HG03097 (cell line): ENCODE data around the gene MIA.
"Not testable (repeated sequence)": the region's sequence is repeated elsewhere in the genome, so short reads cannot be mapped to it uniquely, and the experiment has no call there.

Experiments
- ATAC-seq: cut with Tn5 transposase; IDR thresholded peaks from one replicate; pipeline ENCODE4 v1.9.1; 2021; ENCODE audit not compliant: unreplicated experiment, low FRiP score

MIA gene

GRCh38 chr19:40774916-40775631 lies at the start of gene MIA:
TSS of gene MIA (plus strand) at chr19:40775521. CDS start at chr19:40775543, 22 bp downstream.
- ATAC-seq = no peak

DNA sequence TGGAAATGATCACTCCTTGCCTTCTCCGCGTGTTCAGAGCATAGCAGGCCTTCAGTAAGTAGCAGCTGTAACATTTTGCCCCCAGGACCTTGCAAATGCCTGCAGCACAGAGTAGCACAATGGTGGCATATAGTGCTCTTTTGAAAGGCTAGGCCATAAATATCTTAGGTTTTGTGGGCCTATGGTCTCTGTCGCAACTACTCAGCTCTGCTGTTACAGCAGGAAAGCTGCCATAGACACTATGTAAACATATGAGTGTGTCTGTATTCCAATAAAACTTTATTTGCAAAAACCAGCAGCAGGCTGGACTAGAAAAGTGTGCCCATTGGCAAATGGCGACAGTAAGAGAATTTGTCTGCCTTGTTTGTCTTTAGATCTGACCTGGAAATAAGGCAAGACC lies 49.0 kb upstream of the MIA start:
- no peak for ATAC-seq

DNA sequence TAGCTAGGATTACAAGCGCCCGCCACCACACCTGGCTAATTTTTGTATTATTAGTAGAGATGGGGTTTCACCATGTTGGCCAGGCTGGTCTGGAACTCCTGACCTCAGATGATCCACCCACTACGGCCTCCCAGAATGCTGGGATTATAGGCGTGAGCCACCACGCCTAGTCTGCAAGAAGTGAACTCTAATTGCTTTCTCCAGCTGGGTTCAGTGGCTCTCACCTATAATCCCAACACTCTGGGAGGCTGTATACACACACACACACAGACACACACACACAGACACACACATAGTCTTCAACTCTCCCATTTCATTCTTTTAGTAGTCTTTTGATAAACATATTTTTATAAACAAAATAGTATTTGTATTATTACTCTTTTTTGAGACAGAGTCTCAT lies 45.3 kb upstream of the MIA start:
- ATAC-seq = not testable (repeated sequence)

DNA sequence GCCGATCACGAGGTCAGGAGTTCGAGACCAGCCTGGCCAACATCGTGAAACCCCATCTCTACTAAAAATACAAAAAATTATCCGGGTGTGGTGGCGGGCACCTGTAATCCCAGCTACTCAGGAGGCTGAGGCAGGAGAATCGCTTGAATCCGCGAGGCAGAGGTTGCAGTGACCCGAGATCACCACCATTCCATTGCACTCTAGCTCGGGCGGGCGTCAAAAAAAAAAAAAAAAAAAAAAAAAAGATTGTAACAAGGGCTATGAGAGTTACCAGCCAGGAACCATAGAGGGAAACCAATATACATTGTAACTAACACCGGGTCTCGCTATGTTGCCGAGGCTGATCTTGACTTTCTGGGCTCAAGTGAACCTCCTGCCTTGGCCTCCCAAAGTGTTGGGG lies 43.0 kb upstream of the MIA start:
- not testable (repeated sequence) for ATAC-seq

DNA sequence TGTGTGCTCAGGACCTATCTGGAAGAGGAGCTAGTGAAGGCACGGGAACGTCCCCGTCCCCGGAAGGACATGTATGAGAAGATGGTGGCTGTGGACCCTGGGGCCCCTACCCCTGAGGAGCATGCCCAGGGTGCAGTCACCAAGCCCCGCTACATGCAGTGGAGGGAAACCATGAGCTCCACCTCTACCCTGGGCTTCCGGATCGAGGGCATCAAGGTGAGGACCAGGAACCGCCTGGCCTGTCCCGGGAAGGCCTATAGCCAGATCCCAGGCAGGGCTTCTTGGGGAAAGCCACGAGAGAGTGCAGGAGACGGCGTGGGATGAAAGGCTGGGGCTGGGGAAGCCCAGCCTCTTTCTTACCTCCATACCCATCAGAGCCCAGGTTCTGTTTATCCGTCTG lies 42.2 kb upstream of the MIA start:
- ATAC-seq = no peak

GRCh38 chr19:40735013-40735771 lies 40.1 kb upstream of the MIA start:
- ATAC-seq = no peak

DNA sequence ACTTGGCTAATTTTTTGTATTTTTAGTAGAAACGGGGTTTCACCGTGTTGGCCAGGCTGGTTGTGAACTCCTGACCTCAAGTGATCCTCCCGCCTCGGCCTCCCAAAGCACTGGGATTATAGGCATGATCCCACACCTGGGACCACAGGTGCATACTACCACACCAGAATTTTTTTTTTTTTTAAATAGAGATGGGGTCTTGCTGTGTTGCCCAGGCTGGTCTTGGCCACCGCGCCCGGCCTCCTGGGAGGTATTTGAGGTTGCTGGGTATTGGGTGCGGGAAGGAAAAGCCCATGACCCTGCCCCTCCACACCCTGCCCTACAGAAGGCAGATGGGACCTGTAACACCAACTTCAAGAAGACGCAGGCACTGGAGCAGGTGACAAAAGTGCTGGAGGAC lies 38.7 kb upstream of the MIA start:
- no peak for ATAC-seq

DNA sequence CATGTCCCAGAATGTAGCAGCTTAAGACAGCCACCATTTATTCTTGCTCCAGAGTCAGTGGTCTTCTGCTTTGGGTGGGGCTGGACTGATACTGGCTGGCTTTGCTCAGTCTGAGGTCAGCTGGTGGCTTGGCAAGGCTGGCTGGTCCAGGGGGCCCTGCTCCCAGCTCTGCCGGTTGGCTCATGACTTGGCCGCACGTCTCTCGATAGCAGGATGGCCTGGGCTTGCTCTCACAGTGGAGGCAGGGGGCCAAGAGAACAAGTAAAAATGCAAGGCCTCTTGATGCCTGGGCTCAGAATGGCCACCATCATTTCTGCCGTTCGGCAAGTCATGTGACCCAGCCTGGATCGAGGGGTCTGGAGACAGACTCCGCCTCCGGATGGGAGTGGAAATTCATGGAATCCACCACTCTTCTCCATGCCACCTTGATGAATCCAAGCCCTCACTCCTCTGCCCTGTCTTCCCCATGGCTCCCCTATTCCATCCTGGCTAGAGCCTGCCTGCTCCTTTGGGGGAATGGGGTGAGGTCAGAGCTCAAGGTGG lies 38.1 kb upstream of the MIA start:
- ATAC-seq = no peak

DNA sequence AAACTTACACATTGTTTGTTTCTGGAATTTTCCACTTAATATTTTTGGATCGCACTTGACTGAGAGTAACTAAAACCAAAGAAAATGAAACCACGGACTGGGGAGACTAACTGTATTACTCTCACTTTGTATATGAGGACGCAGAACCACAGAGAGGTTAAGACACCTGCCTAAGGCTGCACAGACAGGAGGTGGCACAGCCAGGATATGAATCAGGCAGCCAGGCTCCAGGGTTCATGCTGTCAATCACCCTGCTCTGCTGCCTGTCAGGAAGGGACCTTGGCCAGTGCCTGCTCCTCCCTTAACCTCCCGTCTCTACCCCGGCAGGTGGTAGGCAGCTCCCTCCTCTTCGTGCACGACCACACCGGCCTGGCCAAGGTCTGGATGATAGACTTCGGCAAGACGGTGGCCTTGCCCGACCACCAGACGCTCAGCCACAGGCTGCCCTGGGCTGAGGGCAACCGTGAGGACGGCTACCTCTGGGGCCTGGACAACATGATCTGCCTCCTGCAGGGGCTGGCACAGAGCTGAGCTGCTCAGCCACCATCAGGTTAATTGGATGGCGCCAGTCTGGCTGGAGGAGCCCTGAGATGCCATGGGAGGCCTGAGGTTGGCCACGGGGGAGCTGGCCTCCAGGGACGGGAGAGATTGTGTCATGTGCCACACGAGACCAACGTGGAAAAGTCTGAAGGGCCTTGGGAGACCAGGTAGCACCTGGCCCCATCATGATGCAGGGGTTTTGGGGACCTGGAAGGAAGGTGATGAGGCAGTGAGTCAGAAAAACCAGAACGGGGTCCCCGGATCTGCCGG lies 36.1 kb upstream of the MIA start:
- no peak for ATAC-seq

GRCh38 chr19:40739871-40740703 lies 35.2 kb upstream of the MIA start:
- no peak for ATAC-seq

DNA sequence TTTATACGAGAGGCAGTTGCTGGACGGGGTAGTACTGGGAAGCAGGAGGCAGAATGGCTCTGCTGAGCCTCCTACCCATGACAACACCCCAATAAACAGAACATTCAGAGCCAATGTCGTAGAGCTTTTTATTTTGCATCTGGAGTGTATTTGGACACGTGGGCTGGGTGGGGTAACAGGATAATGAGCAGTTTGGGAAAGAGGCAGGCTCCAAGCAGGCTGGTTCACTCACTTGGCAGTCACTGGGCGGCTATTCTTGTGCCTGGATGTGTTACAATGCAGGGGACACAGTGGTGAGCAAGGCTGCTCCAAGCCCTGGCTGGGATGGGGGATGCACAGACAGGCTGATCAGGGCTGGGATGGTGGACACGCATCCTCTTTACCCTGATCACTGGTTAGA lies 34.6 kb upstream of the MIA start:
- ATAC-seq = no peak

GRCh38 chr19:40741527-40742390 lies 33.6 kb upstream of the MIA start:
- ATAC-seq = no peak

DNA sequence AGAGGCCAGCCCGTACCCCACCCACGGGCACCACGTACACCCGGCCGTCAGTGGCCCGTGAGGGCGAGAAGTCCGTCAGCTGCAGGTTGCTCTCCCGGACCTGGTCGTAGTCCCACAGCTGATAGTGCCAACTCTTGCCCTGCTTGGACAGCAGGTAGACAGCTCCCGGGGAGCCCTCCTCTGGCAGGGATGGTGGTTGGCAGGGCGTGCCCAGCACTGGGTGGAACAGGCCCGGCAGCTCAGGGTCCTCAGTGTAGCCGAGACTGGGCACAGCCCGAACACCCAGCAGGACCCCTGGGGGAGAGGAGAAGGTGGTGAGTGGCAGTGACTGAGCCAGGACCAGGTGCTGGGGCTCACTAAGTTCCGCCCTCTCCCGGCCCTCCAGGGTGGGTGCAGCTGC lies 32.8 kb upstream of the MIA start:
- no peak for ATAC-seq

- ATAC-seq = no peak
These were observed 32.4 kb upstream of the MIA start for GRCh38 chr19:40742886-40743285.

GRCh38 chr19:40743926-40744325 lies 31.4 kb upstream of the MIA start:
- no peak for ATAC-seq

DNA sequence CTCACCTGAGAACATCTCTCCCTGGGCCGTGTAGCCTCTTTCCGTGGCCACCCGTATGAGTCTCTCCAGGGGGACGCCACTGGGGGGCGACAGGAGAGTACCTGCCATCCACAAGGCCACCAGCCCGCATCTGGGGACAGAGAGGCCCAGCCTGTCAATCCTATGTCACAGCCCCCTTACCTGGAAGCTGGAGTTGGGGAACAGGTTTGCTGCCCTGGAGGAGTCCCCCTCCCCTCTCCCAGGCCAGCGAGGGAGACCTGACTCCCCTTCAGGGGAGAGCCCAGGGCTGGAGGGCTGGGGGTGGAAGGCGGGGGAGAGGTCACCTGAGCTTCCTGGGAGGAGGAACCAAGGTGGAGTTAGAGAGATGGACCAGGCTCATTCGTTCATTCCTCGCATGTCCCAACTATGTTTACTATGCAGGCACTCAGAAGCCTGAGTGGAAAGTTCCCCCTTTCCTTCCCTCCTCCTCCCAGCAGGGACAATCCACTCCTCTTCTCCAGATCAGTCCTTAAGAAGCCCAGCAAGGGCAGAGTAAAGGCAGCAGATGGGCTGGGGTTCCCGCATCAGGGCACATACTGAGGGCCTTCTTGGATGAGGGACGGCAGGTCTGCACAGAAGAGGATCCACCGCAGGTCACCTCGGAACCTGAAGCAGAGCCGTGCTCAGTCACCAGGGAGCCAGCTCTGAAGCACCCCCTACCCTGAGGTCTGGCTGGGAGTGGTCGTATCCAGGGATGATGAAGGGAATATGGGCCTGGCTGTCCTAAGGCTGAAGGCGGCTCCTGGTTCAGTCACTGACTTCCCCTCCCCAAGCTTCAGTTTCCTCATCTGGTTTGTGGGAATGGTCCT lies 30.5 kb upstream of the MIA start:
- no peak for ATAC-seq

DNA sequence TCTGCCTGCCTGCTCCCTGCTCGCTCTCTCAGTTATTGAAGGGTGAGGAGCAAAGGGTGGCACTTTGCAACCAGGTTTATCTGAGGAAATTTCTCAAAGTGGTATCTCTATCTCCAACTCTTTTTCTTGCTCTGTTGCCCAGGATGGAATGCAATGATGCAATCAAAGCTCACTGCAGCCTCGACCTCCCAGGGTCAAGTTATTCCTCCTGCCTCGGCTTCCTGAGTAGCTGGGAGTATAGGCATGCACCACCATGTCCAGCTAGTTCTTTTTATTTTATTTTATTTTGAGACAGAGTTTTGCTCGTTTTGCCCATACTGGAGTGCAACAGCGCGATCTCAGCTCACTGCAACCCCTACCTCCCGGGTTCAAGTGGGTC lies 29.9 kb upstream of the MIA start:
- ATAC-seq = no peak

DNA sequence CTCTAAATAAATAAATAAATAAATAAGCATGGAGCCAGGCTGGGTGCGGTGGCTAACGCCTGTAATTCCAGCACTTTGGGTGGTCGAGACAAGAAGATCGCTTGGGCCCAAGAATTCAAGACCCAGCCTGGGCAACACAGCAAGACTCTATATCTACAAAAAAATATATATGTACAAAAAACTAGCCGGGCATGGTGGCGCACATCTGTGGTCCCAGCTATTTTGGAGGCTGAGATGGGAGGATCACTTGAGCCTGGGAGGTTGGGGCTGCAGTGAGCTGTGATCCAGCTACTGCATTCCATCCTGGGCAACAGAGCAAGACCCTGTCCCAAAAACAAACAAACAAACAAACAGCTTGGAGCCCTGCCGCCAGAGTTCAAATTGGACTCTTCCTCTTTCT lies 27.8 kb upstream of the MIA start:
- no peak for ATAC-seq
